Stimulated activated CD4-positive, alpha-beta T cell treated with anti-CD3 and anti-CD28 coated beads, Interleukin-12 subunit alpha, Interleukin-12 subunit beta, amount 100 ng/mL, for 24 hours (primary cell): ENCODE data around the gene SACM1L.

Source experiments
- DNase-seq, 2 experiments: peaks; one replicate each; pipeline ENCODE4 v3.0.0-alpha.2; 2020; ENCODE audit warnings: low read depth in 2 of 2

Gene SACM1L

DNA sequence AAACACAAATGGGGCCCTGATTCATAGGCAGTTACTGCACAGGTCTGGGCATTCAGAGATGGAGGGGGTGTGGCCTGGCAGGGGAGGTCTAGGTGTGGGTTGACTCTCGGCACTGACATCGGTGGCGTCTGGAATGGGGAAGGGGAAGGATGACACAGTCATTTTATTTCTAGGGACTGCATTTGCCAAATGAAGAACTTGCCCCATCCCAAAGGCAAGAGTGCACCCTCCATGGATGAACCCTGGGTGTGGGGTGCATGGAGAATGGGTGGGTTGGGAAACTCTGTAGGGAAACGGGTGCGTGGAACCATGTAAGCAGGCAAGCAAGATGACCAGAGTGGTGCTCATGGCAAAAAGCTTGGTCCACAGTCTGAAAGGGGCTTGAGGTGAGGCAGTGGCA is 82.6 kb downstream of the SACM1L start:
- no peak for DNase-seq

- DNase-seq: no peak
These were observed 83.3 kb downstream of the SACM1L start for GRCh38 chr3:45772341-45773035.

- no peak for DNase-seq
These were observed 83.9 kb downstream of the SACM1L start for GRCh38 chr3:45773072-45773471.

DNA sequence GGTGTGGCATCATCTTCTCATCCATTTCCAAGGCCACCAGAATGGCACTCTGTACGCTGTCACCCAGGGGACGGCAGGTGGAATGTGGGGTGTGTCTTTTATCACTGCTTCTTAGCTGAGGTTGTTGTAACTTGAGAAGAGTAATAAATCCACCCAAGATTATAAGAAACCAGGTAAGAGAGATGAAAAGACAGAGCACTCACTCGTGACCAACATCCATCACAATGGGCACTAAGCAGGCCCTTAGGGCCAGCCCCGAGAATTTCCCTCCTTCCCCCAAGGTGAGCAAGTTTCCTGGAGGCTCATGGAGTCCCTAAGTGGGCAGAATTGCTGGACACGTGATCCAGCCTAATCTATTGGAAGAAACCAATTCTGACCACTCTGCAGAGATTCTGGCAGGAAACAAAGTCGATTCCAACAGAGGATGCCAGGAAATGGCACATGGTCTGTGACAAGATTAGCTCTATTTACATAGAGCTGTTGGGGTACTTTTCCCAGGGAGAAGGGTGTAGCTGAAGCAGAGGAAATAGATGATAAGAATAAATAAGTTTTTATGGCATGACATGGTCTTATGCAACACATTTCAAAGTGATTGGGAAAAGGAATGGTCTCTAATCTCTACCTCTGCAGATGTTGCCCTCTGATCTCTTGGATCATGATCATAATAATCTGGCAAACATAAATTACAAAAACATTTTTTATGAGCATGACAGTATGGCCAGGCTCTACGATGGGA is 84.7 kb downstream of the SACM1L start:
- no peak for DNase-seq

DNA sequence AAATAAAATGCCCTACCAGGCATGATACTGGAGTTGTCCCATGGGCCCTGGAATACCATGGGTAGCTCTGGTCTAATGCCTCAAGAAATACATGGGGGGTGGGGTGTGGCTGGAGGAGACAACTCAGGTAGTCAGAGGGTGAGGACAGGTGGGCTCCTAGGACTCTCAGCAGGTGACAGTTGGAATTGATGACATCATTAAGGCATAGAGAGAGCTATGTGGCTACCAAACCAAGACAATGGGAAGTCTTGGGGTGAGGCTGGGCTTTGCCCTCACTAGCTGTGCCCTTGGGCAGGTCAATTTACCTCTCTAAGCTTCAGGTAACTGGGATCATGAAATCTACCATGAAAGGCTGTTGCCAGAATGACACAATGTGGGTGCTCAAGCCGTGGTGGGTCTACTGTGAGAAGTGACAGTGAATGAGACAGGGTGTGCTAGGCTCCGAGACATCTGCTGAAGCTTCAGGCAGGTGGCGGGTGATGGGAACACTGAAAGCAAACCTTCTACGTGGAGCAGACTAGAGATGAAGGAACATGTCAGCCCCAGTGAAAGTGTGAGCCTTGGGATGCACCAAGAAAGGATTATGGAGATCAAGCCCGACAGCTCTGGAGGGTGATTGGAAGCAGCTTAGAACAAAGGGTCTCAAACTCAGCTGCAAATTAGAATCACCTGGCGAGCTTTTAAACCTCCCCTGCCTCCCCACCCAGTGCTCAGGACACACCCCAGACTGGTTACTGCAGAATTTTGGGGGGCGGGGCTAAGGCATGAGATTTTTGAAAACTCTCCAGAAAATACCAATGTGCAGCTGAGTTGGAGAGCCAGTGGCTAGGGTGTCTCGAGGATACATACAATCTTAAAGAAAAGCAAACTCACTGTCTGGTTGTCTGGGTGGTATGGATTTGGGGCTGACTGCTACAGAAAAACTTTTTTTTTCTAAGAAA is 85.7 kb downstream of the SACM1L start:
- no peak for DNase-seq

DNA sequence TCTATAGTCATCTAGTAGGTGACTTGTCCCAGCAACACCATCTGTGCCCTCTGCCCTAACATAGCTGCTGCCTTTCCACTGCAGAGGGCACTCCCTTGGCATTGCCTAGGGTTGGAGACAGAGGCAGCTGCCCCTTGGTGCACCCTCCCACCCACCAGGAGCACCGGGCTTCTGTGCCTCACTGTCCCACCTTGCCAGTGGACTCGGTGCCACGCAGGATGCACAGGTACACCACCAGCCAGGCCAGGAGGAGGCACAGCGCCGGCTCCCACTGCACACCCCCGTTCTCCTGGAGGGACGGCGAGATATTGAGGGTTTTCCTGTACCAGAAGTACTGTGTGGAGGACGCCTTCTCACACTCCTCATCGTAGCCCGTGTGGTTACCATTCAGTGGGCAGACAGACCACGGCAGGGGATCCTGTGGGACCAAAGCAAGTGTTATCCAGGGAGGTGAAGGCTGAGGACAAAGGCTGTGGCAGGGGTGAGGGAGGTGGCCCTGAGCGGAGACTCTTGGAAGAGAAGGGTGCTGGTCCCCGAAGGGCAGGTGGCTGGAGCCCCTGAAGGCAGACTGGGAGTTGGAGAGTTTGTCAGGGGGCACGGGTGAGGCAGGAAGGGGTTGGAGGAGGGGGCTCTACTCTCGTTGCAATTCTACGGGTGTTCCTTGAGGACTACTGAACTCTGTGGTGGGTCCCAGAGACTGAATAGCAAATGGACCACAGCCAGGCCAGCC is 86.5 kb downstream of the SACM1L start:
- DNase-seq: no peak

DNA sequence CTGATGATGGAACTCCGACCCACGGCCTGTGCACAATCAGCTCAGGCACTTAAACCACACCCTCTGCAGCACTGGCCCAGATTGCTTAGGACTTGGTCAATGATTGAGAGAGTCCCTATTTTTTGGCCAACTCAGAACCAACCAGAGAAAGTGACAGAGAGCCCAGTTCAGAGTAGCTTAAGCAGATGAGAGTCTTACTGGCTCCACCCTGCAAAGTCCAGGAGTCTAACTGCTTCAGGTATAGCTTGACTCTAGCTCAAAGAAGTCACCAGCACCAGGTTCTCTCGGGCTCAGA is 87.1 kb downstream of the SACM1L start:
- no peak for DNase-seq

GRCh38 chr3:45776611-45777010 is 87.4 kb downstream of the SACM1L start:
- DNase-seq: no peak

GRCh38 chr3:45777111-45777745 is 88.0 kb downstream of the SACM1L start:
- no peak for DNase-seq

- no peak for DNase-seq
These were observed 88.7 kb downstream of the SACM1L start for GRCh38 chr3:45777746-45778386.

DNA sequence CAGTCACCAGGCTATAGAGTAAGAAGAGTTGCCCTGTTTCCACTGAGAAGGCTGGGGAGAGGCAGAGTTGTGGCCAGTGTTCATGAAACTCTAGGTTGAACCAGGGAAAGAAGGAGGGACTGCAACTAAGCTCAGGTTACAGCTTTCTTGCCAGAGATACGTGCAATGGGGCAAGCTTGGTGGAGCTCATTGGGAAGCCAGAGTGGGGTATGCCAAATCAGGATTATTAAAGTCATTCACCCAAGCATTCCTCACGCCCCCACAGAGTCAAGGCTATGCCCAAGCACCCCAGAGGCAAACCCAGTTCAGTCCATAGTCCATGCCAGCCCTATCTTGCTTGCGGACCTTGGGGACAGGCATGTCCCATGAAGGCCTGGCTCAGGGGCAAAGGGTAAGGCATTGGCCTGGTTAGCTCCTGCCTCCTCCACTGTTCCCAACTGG is 89.6 kb downstream of the SACM1L start:
- no peak for DNase-seq

- DNase-seq: no peak
These were observed 90.8 kb downstream of the SACM1L start for GRCh38 chr3:45779746-45780735.

GRCh38 chr3:45781271-45781670 is 92.1 kb downstream of the SACM1L start:
- DNase-seq: no peak

DNA sequence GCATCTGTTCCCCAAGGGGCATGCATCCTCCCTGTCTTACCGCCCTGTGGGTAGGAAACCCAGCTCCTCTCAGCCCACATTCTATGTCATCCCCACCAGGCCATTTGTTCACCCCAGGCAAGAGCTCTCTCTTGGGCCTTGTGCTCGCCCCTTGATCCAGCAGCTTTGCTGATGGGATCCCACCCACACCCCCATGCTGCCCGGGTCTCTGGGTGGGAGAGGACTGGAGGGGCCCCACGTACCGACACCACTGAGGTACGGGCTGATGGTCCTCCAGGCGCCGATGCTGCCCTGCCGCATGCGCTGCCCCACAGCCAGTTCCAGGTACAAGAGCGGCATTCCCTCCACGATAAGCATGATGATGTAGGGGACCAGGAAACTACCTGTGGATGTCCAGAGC is 92.6 kb downstream of the SACM1L start:
- DNase-seq: no peak

GRCh38 chr3:45782381-45782780 is 93.2 kb downstream of the SACM1L start:
- no peak for DNase-seq

DNA sequence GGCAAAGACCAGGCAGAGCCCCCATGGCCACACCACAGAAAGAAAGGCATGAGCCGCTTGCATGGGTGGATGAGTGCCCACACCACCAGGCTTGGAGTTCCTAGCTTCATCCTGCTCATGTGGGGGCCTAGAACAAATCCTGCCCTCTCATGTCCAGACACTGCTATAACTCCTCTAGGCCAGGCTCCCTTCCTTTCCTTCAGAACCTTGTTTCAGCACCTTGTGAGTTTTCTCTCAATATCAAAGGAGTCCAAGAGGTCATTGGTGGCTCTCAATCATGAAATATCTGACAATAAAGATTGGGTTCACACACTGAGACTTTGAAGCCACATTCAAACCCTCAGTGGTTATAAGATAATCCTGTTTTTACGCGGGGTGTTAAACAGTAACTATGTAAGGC is 94.5 kb downstream of the SACM1L start:
- DNase-seq: no peak

- DNase-seq: no peak
These were observed 96.5 kb downstream of the SACM1L start for GRCh38 chr3:45785605-45786150.

GRCh38 chr3:45786801-45787495 is 97.8 kb downstream of the SACM1L start:
- DNase-seq: no peak

DNA sequence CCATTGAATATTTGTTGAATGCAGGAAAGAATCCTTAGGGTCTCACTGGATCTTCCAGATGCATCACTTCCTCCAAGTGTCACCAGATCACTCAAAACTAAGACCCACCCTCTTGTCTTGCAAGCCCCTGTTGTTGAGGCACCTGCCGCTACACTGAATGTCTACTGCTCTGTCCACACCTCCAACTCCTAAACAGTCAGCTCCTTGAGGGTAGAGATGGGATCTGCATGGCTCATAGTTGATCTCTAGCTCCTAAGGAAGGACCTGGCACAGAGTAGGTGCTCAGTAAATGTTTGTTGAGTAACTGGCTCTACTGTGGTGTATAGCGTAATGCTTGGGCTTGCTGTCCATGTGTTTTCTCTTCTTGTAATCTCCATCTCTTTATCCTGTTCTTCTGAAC is 98.4 kb downstream of the SACM1L start:
- DNase-seq: no peak
